Right lobe of liver (tissue), 4 donors: ENCODE measurements around the gene CNTNAP5.

ENCODE experiments used
- CTCF ChIP-seq, 4 donors: fragments of 200-600 bp in 3 of 4; fragments of 450-650 bp in 1 of 4; IDR thresholded peaks; one replicate each; pipeline versions ENCODE4 v1.5.1 to v1.8.0; 2016 to 2022; ENCODE audit warnings: antibody characterized with exemption in 4 of 4, mild to moderate bottlenecking in 2 of 4
- POLR2A ChIP-seq: fragments of 450-650 bp; IDR thresholded peaks from one replicate; pipeline ENCODE4 v1.6.1; 2017; ENCODE audit warnings: antibody characterized with exemption, mild to moderate bottlenecking
- donor health status: DM: no; HTN: no; CAD: no.
- donor health status: DM: no; HTN: no; CAD: no.
- donor health status: DM: no; HTN: yes; CAD: no.

DNA sequence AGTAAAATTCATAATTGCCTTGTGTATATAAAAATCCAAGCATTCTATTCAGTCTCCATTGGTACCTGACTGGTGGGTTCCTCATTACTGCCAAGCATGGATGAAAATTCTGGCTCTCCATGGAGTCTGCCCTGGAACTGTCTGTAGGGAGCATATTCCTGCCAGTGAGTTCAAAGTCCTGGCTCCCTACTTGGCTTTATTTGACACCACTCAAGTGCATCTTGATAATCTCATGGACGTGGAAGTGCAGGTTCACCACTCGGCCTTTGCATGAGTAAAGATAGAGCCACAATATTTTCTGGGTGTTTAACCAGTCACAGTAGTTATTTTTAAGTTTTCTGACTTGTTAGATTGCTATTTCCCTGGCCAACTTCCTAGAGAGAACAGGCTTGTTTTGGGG lies 63.5 kb downstream of the CNTNAP5 start:
- no peak for TF ChIP-seq CTCF (IDR thresholded peaks at IDR 0.05)
- TF ChIP-seq POLR2A, result no peak
